Measurements from ENCODE around the gene NEK7. TPM values are rescaled to one million over a fixed set of nuclear protein-coding genes. Genes with fewer than 3 reads are reported as not detected.

The NEK7 gene
- total and polyA plus RNA-seq, 9 of the 15 experiments (the other 6 are each of a cell fraction or from before 2014, with no cell fraction given), result 8.5 to 37.3 (median 27.7) TPM

- TF ChIP-seq CHD7 (IDR thresholded peaks at IDR 0.05; ENCODE audit: low read depth, low read length) (no peak), TCF3 (CRISPR knock-in tag; IDR thresholded peaks at IDR 0.05) (peak; percentile 71), JUND (IDR thresholded peaks at IDR 0.05; ENCODE audit: borderline replicate concordance, low read depth, low read length) (peak; percentile 82), JUND (tag; IDR thresholded peaks at IDR 0.05; ENCODE audit: borderline replicate concordance, low read depth, low read length) (peak; percentile 29; the same call in 1 of the 3 replicates), EWSR1 (IDR thresholded peaks at IDR 0.05; ENCODE audit: borderline replicate concordance, low read depth, partially characterized antibody) (no peak), TRIM24 (IDR thresholded peaks at IDR 0.05) (peak in 1 of 2 experiments; percentile 51; a peak in 1 of 4 replicates), TEAD4 (IDR thresholded peaks at IDR 0.05; ENCODE audit: low read length) (peak; percentile 76), TEAD4 (CRISPR knock-in tag; IDR thresholded peaks at IDR 0.05; ENCODE audit: borderline replicate concordance) (no peak), DPF2 (IDR thresholded peaks at IDR 0.05) (peak; percentile 88), PML (IDR thresholded peaks at IDR 0.05; ENCODE audit: low read length) (peak; percentile 39; the same call in 1 of the 2 replicates), NFIC (IDR thresholded peaks at IDR 0.05) (0 out of 2 replicates have a peak, but pooled peaks have one; percentile 16), MTA2 (IDR thresholded peaks at IDR 0.05; ENCODE audit: low read depth) (peak; percentile 25; the same call in 1 of the 2 replicates), ADNP (tag; IDR thresholded peaks at IDR 0.05) (no peak), ZBED1 (IDR thresholded peaks at IDR 0.05) (no peak), CTBP1 (IDR thresholded peaks at IDR 0.05; ENCODE audit: borderline replicate concordance) (no peak), FOXO4 (CRISPR knock-in tag; IDR thresholded peaks at IDR 0.05) (no peak), FOXA3 (CRISPR knock-in tag; conservative IDR thresholded peaks at IDR 0.05 in 1 of 2, IDR thresholded peaks at IDR 0.05 in 1 of 2) (no peak), PRMT5 (CRISPR knock-in tag; IDR thresholded peaks at IDR 0.05) (no peak), CHD2 (IDR thresholded peaks at IDR 0.05; ENCODE audit: low read depth, low read length) (no peak)
Measured at GRCh38 chr1:198122693-198123092, 34.1 kb upstream of the NEK7 start (continued).
